ENCODE measurements around the gene SLC4A5. TPM values are rescaled to one million over a fixed set of nuclear protein-coding genes. Genes with fewer than 3 reads are reported as not detected.

SLC4A5 gene
- total RNA-seq, 2 experiments from 2014 or later = 1.1 to 2.3 TPM

DNA sequence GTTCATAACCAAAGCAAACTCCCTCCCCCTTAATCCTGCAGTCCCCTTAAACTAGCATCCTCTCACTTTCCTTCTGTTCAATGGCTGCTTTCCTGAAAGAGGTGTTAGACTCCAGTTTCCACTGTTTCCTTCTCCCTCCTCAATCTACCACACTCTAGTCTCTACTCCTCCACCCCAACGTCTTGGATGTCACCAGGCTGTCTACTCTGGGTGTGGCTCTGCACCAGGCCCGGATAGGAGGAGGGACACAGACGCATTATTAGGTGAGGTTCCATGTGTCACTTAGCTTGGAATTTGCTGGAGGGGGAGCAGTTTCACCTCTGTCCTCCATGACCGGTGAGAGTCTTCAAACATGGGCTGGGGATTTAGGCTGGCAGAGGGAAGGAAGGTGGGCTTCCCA, 83.5 kb downstream of the SLC4A5 start:
- no peaks in the 10 kb centered on the region for H3K36me3 Mint-ChIP-seq (ENCODE audit: low read depth)
- H3K4me3 Mint-ChIP-seq = no peak overlapping the region
- H3K9me3 Mint-ChIP-seq = no peaks in the 10 kb centered on the region
- H3K27me3 Mint-ChIP-seq (ENCODE audit: low read depth) = no peaks in the 10 kb centered on the region
- intact Hi-C loops (cut with micrococcal nuclease) = loop anchor here (10.0 kb wide), 1 partner anchor 435 kb away; the partner anchor contains the start of gene STAMBP
- no peak overlapping the region for H3K27ac Mint-ChIP-seq
- DNase-seq = no peak
- CTCF ChIA-PET = no interaction called here
- H3K4me1 Mint-ChIP-seq (ENCODE audit: low read depth) = no peaks in the 10 kb centered on the region

- Mint-ChIP-seq H3K27me3 (ENCODE audit: low read depth) (no peaks in the 10 kb centered on the region), H3K4me3 (no peak overlapping the region), H3K4me1 (ENCODE audit: low read depth) (no peaks in the 10 kb centered on the region), H3K36me3 (ENCODE audit: low read depth) (no peaks in the 10 kb centered on the region), H3K27ac (no peak overlapping the region), H3K9me3 (no peaks in the 10 kb centered on the region)
- no peak for DNase-seq
- CTCF ChIA-PET = interaction anchor here (0.9 to 1.4 kb wide), 3 partner anchors 8 to 76 kb away, joined by 3 to 9 read pairs (median 3); no protein-coding TSS in a partner anchor
- intact Hi-C loops (cut with micrococcal nuclease) = loop anchor here (10.0 kb wide), 1 partner anchor 434 kb away; the partner anchor contains the start of gene STAMBP
Observed at GRCh38 chr2:74259191-74259590, 84.0 kb downstream of the SLC4A5 start.

DNA sequence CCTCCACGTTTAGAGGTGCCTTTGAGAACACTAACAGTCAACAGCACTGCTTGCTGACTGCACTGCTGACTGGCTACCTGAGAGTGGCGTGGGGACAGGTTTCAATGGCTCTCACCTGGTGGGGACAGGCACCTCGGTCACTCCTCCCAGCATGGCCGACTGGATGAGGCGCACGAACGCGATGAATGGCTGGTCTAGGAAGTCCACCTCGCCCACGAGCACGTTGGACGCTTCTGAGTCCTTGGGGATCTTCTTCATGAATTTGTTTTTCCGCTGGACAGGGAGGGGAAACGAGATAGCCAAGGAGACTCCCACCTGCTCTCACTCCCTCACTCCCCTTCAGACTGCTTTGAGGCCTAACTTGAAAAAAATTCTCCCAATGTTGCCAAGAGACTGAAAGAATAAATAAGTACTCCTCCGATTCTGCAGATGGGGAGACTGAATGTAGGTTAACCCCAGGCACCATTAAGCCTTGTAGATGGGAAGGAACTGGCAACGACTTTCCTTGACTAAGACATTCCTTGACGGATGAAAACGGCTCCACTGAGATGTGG, 87.5 kb downstream of the SLC4A5 start:
- CTCF ChIA-PET = interaction anchor here (0.6 to 1.5 kb wide), 3 partner anchors 53 to 86 kb away, joined by 4 to 5 read pairs (median 5); no protein-coding TSS in a partner anchor
- Mint-ChIP-seq H3K9me3 (no peaks in the 10 kb centered on the region), H3K4me3 (no peak overlapping the region), H3K36me3 (ENCODE audit: low read depth) (no peaks in the 10 kb centered on the region), H3K27me3 (ENCODE audit: low read depth) (no peaks in the 10 kb centered on the region), H3K4me1 (ENCODE audit: low read depth) (no peaks in the 10 kb centered on the region), H3K27ac (no peak overlapping the region)
- intact Hi-C loops (cut with micrococcal nuclease) = loop anchor here (10.0 kb wide), 1 partner anchor 431 kb away; the partner anchor contains the start of gene STAMBP
- DNase-seq = no peak

- no peaks in the 10 kb centered on the region for H3K27me3 Mint-ChIP-seq (ENCODE audit: low read depth)
- peaks cover 2% of the 10 kb centered on the region for H3K4me1 Mint-ChIP-seq (ENCODE audit: low read depth)
- no peaks in the 10 kb centered on the region for H3K36me3 Mint-ChIP-seq (ENCODE audit: low read depth)
- intact Hi-C loops (cut with micrococcal nuclease) = loop anchor here (5.0 to 10.0 kb wide), 2 partner anchors 203 to 429 kb away; partner anchors contain the start of genes INO80B, STAMBP and WBP1
- no peak overlapping the region for H3K4me3 Mint-ChIP-seq
- peak overlapping the region; percentile 1 for H3K27ac Mint-ChIP-seq
- CTCF ChIA-PET = interaction anchor here (0.6 to 1.4 kb wide), 5 partner anchors 14 to 335 kb away, joined by 3 to 4 read pairs (median 4); no protein-coding TSS in a partner anchor
- H3K9me3 Mint-ChIP-seq = no peaks in the 10 kb centered on the region
- no peak for DNase-seq
Observed at GRCh38 chr2:74253971-74254310, 89.3 kb downstream of the SLC4A5 start.

GRCh38 chr2:74253306-74253970, 89.8 kb downstream of the SLC4A5 start:
- intact Hi-C loops (cut with micrococcal nuclease) = loop anchor here (5.0 to 10.0 kb wide), 2 partner anchors 204 to 429 kb away; partner anchors contain the start of genes INO80B, STAMBP and WBP1

DNA sequence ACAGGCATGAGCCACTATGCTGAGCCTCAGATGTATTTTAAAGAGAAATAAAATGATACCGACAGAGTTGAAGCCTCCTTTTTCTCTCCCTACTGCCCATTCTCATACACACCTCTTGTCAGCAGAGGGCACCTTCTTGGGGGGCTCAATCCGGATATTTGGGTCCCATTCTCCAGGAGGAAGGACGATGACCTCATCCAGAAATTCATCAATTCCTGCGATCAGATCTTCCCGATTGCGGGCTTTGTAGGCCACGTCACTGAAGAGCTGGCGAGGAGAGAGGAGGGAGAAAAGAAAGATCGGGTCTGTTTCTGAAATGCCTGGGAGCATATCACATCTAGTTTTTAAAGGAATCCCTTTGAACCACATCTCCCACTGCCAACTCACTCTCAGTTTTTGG, 90.4 kb downstream of the SLC4A5 start:
- DNase-seq = no peak
- intact Hi-C loops (cut with micrococcal nuclease) = loop anchor here (5.0 to 10.0 kb wide), 2 partner anchors 204 to 428 kb away; partner anchors contain the start of genes INO80B, STAMBP and WBP1
- Mint-ChIP-seq H3K27me3 (ENCODE audit: low read depth) (no peaks in the 10 kb centered on the region), H3K27ac (no peak overlapping the region), H3K4me3 (no peak overlapping the region), H3K36me3 (ENCODE audit: low read depth) (no peaks in the 10 kb centered on the region), H3K9me3 (no peaks in the 10 kb centered on the region), H3K4me1 (ENCODE audit: low read depth) (peaks cover 2% of the 10 kb centered on the region)
- CTCF ChIA-PET = interaction anchor here (1.2 to 9.3 kb wide), 2 partner anchors 9 to 83 kb away, joined by 3 to 163 read pairs; no protein-coding TSS in a partner anchor

More at GRCh38 chr2:74253306-74253970, 89.8 kb downstream of the SLC4A5 start:
- no peak for DNase-seq
- Mint-ChIP-seq H3K27ac (no peak overlapping the region), H3K4me3 (no peak overlapping the region), H3K9me3 (no peaks in the 10 kb centered on the region), H3K27me3 (ENCODE audit: low read depth) (no peaks in the 10 kb centered on the region), H3K4me1 (ENCODE audit: low read depth) (peaks cover 2% of the 10 kb centered on the region), H3K36me3 (ENCODE audit: low read depth) (no peaks in the 10 kb centered on the region)
- CTCF ChIA-PET = interaction anchor here (0.8 to 9.3 kb wide), 5 partner anchors 8 to 138 kb away, joined by 3 to 163 read pairs (median 4); no protein-coding TSS in a partner anchor

DNA sequence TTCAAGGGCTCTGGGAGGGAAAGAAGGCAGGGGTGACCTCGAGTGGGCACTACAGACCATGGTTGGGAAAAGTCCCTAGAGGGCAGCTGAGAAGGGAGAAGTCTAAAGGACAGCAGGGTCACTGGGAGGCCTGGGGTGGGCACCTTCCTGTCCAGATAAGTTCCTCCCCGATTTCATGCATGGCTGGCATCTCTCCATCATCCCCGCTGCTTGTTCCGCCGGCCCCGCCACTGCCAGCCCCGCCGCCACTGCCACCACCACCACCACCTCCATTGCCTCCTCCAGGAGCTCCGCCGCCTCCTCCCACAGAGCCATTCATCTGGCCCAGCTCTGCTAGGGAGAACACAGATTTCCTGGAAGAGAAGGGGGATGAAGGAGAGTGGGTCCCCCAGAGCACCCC, 91.2 kb downstream of the SLC4A5 start:
- peaks cover 2% of the 10 kb centered on the region for H3K4me1 Mint-ChIP-seq (ENCODE audit: low read depth)

DNA sequence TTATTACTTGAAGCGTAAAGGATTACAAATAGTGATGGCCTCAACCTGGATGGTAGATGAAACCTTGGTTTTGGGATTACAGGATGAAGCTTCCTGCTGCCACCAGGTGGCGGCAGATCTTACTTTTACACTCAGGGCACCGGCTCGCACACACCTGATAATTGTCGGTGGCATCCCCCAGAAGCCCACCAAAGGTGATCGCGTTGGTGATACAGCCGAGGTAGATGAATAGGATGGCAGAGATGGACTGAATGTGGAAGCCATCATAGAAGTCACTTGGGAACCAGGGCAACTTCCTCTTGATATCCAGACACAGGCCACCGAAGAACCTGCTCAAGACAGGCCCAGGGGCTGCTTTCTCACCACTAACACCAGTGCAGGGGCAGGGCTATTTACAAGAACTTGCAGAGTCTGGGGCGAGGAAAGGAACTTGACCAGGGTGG, 93.0 kb downstream of the SLC4A5 start:
- H3K9me3 Mint-ChIP-seq = no peaks in the 10 kb centered on the region
- DNase-seq = peak; percentile 68
- H3K27ac Mint-ChIP-seq = no peak overlapping the region
- no peaks in the 10 kb centered on the region for H3K36me3 Mint-ChIP-seq (ENCODE audit: low read depth)
- intact Hi-C loops (cut with micrococcal nuclease) = loop anchor here (1.0 to 10.0 kb wide), 7 partner anchors 85 to 425 kb away; partner anchors contain the start of genes INO80B, STAMBP and WBP1
- CTCF ChIA-PET = interaction anchor here (0.7 to 9.3 kb wide), 41 partner anchors 8 to 341 kb away, joined by 3 to 163 read pairs (median 4); partner anchors contain the start of genes BOLA3 and INO80B
- no peaks in the 10 kb centered on the region for H3K27me3 Mint-ChIP-seq (ENCODE audit: low read depth)
- no peak overlapping the region for H3K4me3 Mint-ChIP-seq
- H3K4me1 Mint-ChIP-seq (ENCODE audit: low read depth) = peaks cover 2% of the 10 kb centered on the region

More for the DNA sequence above, 91.2 kb downstream of the SLC4A5 start:
- CTCF ChIA-PET = interaction anchor here (1.2 to 9.3 kb wide), 2 partner anchors 9 to 84 kb away, joined by 3 to 163 read pairs; no protein-coding TSS in a partner anchor
- intact Hi-C loops (cut with micrococcal nuclease) = loop anchor here (5.0 to 10.0 kb wide), 2 partner anchors 205 to 427 kb away; partner anchors contain the start of genes INO80B, STAMBP and WBP1
- no peak overlapping the region for H3K27ac Mint-ChIP-seq
- H3K36me3 Mint-ChIP-seq (ENCODE audit: low read depth) = no peaks in the 10 kb centered on the region
- H3K9me3 Mint-ChIP-seq = no peaks in the 10 kb centered on the region
- no peak overlapping the region for H3K4me3 Mint-ChIP-seq
- DNase-seq = no peak
- no peaks in the 10 kb centered on the region for H3K27me3 Mint-ChIP-seq (ENCODE audit: low read depth)

DNA sequence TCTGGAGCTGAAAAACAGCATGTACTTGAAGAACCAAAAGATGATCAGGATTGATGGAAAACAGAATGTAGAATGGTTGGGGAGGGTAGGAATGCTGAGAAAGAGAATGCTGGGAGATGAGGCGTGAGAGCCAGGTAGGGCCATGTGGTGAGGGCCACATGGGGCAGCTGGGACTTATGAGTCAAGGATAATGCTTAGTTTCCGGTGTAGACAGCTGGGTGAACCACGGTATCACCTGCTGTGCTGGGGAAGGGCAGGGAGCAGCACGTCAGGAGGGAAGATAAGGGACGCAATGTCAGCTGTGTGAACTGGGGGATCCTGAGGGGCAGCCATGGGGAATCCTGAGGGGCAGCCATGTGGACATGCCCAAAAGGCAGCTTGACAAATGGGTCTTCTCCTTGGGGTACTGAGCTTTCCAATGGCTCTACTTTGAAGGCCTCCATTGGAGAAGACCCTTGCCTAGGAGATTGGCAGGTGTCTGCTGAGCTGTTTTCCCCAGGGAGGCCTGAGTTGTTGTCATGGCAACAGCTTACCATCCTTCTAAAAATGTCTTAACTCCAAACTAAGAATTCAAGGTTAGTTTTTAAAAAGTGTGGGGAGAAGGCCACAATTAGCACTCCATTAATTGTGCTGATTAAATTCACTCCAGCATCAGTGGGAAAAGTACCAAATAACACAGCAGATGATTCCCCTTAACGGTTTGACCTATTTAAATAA, 93.7 kb downstream of the SLC4A5 start:
- Mint-ChIP-seq H3K27ac (no peak overlapping the region), H3K4me1 (ENCODE audit: low read depth) (peaks cover 2% of the 10 kb centered on the region), H3K4me3 (no peak overlapping the region), H3K9me3 (no peaks in the 10 kb centered on the region), H3K36me3 (ENCODE audit: low read depth) (no peaks in the 10 kb centered on the region), H3K27me3 (ENCODE audit: low read depth) (no peaks in the 10 kb centered on the region)
- intact Hi-C loops (cut with micrococcal nuclease) = loop anchor here (1.0 to 10.0 kb wide), 7 partner anchors 86 to 425 kb away; partner anchors contain the start of genes INO80B, STAMBP and WBP1
- CTCF ChIA-PET = interaction anchor here (0.5 to 9.3 kb wide), 43 partner anchors 8 to 361 kb away, joined by 3 to 163 read pairs (median 4); partner anchors contain the start of genes BOLA3 and INO80B
- no peak for DNase-seq

DNA sequence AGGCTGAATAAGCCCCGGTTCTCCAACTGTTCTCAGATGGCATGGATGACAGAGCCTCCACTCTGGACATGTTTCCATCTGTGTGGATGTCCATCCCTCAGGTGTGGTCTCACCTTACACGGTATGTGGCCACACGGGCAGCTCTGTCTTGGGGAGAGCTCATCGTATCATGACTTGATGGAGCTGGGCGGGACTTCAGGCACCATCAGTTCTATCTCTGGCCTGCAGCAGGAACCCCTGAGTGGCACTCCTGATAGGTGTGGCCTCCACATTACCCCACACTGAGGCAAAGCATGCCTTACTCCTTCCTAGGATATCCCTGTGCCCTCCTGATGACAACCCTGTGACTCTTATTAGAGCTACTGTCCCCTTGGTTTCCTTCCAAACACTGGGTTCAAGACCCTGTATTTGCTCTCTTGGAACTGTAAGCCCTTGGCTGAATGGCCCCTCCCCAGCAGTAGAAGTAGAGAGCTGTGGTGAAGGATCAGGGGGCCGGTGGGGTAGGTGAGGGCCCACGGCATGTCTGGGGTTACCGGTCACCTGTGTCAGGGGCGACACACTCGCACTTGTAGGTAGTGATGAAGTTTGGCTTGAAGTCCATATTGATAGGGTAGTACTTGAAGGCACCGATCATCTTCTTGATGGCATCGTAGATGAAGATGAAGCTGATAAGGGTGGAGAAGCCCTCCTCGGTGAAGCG, 96.6 kb downstream of the SLC4A5 start:
- Mint-ChIP-seq H3K9me3 (no peaks in the 10 kb centered on the region), H3K36me3 (ENCODE audit: low read depth) (no peaks in the 10 kb centered on the region), H3K4me1 (ENCODE audit: low read depth) (peaks cover 2% of the 10 kb centered on the region), H3K4me3 (no peak overlapping the region), H3K27ac (no peak overlapping the region), H3K27me3 (ENCODE audit: low read depth) (no peaks in the 10 kb centered on the region)
- no peak for DNase-seq
- CTCF ChIA-PET = interaction anchor here (0.9 to 9.3 kb wide), 2 partner anchors 79 to 89 kb away, joined by 3 to 163 read pairs; no protein-coding TSS in a partner anchor
- intact Hi-C loops (cut with micrococcal nuclease) = no loop called here

DNA sequence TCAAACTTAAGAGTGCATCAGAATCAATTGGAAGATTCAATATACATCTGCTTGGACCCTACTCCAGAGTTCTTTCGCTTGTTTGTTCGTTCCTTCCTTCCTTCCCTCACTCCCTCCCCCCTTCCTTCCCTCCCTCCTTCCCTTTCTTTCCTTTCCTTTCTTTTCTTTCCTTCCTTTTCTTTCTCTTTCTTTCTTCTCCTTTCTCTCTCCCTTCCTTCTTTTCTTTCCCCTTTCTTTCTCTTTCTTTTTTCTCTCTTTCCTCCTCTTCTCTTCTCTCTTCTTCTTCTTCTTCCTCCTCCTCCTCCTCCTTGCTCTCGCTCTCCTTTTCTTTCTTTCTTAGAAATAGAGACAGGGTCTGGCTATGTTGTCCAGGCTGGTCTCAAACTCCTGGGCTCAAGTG, 98.9 kb downstream of the SLC4A5 start:
- no peak overlapping the region for H3K27ac Mint-ChIP-seq
- CTCF ChIA-PET = interaction anchor here (9.3 kb wide), 1 partner anchor 91 kb away, joined by 163 read pairs; no protein-coding TSS in a partner anchor
- no peaks in the 10 kb centered on the region for H3K9me3 Mint-ChIP-seq
- intact Hi-C loops (cut with micrococcal nuclease) = no loop called here
- no peaks in the 10 kb centered on the region for H3K36me3 Mint-ChIP-seq (ENCODE audit: low read depth)
- H3K4me3 Mint-ChIP-seq = no peak overlapping the region
- H3K27me3 Mint-ChIP-seq (ENCODE audit: low read depth) = no peaks in the 10 kb centered on the region
- H3K4me1 Mint-ChIP-seq (ENCODE audit: low read depth) = no peaks in the 10 kb centered on the region
- DNase-seq = no peak

Measured in activated naive CD4-positive, alpha-beta T cell treated with anti-CD3 and anti-CD28 coated beads for 36 hours (primary cell).